HL-60 (cell line): ENCODE measurements around the gene CAMKK1.

Experiments used
- GABPA ChIP-seq: IDR thresholded peaks from 2 replicates; pipeline ENCODE4 v1.6.1; 2012; ENCODE audit warnings: low read depth
- POLR2AphosphoS5 ChIP-seq: IDR thresholded peaks from 2 replicates; pipeline ENCODE4 v1.6.1; 2012; ENCODE audit warnings: low read depth
- TF ChIP-seq, protein P1 (sequence below): IDR thresholded peaks from one replicate; pipeline ENCODE4 v1.5.1; 2011; ENCODE audit warnings: low read length, control low read depth, inconsistent platforms; ENCODE audit not compliant: insufficient read depth
- TF ChIP-seq, protein P2 (sequence below): IDR thresholded peaks from 2 replicates; pipeline ENCODE4 v1.6.1; 2012; ENCODE audit warnings: low read depth; ENCODE audit not compliant: insufficient replicate concordance

DNA sequence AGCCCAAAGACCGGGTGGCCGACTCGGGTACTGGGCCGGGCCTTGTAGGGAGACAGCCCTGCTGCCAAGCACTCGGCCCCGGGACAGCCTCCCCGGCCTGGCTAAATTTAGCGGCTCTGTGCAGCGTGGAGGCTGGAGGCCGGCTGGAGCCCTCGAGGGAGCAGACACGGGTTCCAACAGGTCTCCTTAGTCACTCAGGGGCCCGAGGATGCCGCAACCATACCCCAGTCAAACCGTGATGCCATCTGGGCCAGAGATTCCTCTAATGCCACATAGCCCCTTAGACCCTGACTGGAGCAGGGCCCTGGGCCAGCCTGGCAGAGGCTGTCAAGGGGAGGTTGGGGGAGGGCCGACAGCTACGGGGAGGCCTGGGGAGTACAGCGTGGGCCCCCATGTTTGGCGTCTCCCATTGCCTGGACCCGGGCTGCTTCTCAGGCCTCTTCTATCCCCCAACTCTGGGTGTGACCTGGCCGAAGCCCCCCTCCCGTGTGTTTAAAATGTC, 26.3 kb upstream of the CAMKK1 start:
- TF ChIP-seq, protein P1, sequence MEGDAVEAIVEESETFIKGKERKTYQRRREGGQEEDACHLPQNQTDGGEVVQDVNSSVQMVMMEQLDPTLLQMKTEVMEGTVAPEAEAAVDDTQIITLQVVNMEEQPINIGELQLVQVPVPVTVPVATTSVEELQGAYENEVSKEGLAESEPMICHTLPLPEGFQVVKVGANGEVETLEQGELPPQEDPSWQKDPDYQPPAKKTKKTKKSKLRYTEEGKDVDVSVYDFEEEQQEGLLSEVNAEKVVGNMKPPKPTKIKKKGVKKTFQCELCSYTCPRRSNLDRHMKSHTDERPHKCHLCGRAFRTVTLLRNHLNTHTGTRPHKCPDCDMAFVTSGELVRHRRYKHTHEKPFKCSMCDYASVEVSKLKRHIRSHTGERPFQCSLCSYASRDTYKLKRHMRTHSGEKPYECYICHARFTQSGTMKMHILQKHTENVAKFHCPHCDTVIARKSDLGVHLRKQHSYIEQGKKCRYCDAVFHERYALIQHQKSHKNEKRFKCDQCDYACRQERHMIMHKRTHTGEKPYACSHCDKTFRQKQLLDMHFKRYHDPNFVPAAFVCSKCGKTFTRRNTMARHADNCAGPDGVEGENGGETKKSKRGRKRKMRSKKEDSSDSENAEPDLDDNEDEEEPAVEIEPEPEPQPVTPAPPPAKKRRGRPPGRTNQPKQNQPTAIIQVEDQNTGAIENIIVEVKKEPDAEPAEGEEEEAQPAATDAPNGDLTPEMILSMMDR = no peak
- TF ChIP-seq, protein P2, sequence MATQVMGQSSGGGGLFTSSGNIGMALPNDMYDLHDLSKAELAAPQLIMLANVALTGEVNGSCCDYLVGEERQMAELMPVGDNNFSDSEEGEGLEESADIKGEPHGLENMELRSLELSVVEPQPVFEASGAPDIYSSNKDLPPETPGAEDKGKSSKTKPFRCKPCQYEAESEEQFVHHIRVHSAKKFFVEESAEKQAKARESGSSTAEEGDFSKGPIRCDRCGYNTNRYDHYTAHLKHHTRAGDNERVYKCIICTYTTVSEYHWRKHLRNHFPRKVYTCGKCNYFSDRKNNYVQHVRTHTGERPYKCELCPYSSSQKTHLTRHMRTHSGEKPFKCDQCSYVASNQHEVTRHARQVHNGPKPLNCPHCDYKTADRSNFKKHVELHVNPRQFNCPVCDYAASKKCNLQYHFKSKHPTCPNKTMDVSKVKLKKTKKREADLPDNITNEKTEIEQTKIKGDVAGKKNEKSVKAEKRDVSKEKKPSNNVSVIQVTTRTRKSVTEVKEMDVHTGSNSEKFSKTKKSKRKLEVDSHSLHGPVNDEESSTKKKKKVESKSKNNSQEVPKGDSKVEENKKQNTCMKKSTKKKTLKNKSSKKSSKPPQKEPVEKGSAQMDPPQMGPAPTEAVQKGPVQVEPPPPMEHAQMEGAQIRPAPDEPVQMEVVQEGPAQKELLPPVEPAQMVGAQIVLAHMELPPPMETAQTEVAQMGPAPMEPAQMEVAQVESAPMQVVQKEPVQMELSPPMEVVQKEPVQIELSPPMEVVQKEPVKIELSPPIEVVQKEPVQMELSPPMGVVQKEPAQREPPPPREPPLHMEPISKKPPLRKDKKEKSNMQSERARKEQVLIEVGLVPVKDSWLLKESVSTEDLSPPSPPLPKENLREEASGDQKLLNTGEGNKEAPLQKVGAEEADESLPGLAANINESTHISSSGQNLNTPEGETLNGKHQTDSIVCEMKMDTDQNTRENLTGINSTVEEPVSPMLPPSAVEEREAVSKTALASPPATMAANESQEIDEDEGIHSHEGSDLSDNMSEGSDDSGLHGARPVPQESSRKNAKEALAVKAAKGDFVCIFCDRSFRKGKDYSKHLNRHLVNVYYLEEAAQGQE = no peak
- TF ChIP-seq POLR2AphosphoS5 = no peak
- no peak for TF ChIP-seq GABPA
